HG03095 (cell line): Measurements from ENCODE around the gene METTL9.
"Not testable (repeated sequence)": the region's sequence is repeated elsewhere in the genome, so short reads cannot be mapped to it uniquely, and the experiment has no call there.

Experiments
- ATAC-seq: cut with Tn5 transposase; IDR thresholded peaks from one replicate; pipeline ENCODE4 v1.9.1; 2021; ENCODE audit warnings: moderate library complexity; ENCODE audit not compliant: unreplicated experiment

METTL9 gene

DNA sequence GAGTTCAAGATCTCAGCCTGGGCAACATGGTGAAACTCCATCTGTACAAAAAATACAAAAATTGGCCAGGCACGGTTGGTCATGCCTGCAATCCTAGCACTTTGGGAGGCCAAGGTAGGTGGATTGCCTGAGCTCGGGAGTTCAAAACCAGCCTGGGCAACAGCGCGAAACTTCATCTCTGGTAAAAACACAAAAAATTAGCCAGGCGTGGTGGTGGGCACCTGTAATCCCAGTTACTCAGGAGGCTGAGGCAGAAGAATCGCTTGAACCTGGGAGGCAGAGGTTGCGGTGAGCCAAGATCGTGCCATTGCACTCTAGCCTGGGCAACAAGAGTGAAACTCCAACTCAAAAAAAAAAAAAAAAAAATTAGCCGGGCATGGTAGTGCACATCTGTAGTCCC lies 25.9 kb upstream of the METTL9 start:
- ATAC-seq, result not testable (repeated sequence)

DNA sequence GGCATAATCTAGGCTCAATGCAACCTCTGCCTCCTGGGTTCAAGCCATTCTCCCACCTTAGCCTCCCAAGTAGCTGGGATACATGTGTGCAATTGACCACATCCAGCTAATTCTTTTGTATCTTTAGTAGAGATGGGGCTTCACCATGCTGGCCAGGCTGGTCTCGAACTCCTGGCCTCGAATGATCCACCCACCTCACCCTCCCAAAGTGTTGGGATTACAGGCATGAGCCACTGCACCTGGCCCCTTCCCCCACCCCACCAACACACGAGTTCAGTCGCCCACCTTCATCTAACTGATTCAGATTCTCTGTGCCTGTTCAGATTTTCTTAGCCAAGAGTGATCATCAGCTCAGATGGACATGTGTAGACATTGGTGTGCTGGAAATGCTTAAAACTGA lies 25.0 kb upstream of the METTL9 start:
- ATAC-seq, result no peak

DNA sequence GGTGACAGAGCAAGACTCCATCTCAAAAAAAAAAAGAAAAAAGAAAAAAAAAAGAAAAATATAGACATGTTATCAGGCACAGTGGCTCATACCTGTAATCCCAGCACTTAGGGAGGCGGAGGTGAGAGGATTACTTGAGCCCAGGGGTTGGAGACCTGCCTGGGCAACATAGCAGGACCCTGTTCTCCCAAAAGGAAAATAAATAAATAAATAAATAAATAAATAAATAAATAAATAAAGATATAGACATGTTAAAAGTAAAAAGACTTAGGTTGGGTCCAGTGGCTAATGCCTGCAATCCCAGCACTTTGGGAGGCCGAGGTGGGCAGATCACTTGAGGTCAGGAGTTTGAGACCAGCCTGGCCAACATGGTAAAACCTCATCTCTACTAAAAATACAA lies 23.1 kb upstream of the METTL9 start:
- ATAC-seq, result not testable (repeated sequence)

DNA sequence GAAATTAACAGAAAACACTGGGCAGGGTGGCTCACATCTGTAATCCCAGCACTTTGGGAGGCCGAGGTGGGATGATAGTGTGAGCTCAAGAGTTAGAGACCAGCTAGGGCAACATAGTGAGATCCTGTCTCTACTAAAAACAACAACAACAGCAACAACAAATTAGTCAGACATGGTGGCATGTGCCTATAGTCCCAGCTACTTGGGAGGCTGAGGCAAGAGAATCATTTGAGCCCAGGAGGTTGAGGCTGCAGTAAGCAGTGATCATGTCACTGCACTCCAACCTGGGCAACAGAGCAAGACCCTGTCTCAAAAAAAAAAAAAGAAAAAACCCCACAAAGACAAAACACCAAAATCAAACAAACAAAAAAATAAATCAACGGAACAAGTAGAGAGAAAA lies 21.9 kb upstream of the METTL9 start:
- not testable (repeated sequence) for ATAC-seq

DNA sequence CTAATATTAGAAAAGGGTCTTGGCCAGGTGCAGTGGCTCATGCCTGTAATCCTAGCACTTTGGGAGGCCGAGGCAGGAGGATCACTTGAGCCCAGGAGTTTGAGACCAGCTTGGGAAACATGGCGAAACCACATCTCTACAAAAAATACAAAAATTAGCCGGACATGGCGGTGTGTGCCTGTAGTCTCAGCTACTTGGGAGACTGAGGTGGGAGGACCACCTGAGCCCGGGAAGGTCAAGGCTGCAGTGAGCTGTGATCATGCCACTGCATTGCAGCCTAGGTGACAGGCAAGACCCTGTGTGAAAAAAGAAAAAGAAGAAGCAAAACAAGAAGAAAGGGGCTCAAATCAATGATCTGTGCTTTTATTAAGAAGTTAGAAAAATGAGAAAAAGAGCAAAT lies 21.1 kb upstream of the METTL9 start:
- ATAC-seq, result not testable (repeated sequence)

DNA sequence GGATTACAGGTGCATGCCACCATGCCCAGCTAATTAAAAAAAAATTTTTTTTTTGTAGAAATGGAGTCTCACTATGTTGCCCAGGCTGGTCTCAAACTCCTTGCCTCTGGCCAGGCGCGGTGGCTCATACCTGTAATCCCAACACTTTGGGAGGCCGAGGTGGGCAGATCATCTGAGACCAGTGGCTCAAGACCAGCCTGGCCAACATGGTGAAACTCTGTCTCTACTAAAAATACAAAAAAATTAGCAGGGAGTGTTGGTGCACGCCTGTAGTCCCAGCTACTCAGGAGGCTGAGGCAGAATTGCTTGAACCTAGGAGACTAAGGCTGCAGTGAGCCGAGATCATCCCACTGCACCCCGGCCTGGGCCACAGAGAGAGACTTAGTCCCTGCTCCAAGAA lies 19.2 kb upstream of the METTL9 start:
- not testable (repeated sequence) for ATAC-seq

DNA sequence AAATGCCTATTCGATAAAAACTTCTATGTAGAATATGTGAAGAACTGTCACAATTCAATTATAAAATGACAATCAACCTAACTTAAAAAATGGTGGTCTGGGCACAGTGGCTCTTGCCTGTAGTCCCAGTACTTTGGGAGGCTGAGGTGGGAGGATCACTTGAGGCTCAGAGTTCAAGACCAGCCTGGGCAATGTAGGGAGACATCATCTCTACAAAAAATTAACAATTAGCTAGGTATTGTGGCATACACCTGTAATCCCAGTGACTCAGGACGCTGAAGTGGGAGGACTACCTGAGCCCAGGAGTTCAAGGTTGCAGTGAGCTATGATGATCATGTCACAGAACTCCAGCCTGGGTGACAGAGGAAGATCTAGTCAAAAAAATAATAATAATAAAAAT lies 18.6 kb upstream of the METTL9 start:
- ATAC-seq, result no peak

DNA sequence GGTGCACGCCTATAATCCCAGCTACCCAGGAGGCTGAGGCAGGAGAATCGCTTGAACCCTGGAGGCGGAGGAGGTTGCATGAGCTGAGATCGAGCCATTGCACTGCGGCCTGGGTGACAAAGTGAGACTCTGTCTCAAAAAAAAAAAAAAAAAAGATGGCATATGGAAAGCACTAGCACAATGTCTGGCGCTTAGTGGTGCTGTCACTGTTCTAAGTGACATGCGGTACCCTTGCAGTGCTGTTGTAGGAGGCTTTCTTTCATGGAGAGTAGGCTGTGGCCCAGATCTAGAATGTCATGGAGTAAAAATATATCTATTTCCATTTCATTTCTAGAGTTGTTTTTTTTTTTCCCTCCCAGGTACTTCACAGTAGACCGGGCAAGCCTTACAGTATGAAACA lies 14.6 kb upstream of the METTL9 start:
- ATAC-seq, result no peak

DNA sequence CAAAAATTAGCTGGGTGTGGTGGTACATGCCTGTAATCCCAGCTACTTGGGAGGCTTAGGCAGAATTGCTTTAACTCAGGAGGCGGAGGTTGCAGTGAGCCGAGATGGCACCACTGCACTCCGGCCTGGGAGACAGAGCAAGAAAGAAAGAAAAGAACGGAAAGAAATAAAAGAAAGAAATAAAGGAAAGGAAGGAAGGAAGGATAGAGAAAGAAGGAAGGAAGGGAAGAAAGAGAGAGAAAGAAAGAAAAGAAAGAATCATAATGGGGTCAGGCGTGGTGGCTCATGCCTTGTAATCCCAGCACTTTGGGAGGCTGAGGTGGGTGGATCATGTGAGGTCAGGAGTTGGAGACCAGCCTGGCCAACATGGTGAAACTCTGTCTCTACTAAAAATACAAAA lies 10.8 kb upstream of the METTL9 start:
- ATAC-seq, result not testable (repeated sequence)

DNA sequence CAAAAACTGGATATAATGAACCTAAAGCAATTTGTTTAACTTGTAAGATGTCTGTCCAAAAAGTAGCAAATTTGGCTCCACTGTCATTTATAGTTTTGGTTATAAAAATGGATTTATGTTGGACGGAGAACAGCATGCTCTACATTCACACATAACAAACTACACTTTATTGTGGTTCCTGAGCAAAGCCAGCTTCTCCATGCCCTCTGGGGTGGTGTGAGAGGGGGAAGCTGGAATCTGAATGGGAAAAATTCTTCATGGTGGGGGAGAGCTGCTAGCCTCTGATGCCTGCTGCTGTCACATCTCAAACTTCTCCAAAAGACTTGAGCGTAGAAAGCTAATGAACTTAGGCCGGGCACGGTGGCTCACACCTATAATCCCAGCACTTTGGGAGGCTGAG lies 9.8 kb upstream of the METTL9 start:
- no peak for ATAC-seq

DNA sequence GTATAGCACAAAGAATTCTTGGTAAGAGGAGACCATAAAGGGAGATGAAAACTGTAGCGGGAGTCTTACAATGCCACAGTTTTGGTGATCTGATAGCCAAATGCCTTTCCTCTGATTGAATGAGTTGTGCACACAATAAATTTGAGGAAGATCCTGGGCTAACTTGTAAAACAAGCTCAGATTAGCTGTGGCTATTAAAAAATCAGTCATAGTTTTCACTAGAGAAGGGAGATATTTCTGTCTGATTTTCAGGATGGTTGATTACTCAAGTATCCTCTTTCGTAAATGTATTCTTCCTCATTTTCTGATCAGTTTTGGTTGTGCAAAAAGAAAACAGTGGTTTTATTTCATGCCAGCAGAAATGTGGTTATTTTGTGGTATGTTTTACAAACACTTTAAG lies 9.1 kb upstream of the METTL9 start:
- ATAC-seq, result no peak

DNA sequence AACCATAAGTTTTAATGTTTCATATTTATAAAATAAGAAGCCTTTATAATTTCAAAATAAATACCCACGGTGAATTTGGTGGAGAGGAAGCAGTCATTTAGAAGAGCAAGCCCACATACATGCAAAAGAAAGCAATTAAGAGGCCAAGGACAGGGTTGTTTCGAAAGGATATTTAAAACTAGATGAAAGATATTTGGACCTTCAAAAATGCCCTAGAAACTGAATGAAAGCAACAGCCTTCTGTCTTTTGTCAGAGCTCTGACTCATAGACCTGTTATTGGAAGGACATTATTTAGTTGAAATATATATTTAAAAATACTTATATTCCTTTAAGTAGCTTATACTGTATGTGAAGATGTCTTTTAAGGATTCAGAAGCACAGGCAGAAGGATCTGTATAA lies 8.6 kb upstream of the METTL9 start:
- no peak for ATAC-seq

DNA sequence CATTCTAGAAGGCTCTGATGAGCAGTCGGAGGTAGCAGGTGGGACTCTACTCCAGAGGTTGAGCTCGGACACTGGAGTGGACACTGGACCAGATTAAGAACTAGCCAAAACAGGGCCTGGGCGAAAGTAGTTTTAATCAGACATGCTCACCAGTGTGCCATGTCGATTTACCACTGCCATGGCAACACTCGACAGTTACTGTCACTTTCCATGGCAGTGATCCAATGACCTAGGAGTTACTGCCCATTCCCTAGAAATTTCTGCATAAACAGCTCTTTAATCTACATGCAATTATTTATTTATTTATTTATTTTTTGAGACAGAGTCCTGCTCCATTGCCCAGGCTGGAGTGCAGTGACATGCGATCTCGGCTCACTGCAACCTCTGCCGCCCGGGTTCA lies 7.2 kb upstream of the METTL9 start:
- ATAC-seq, result no peak

DNA sequence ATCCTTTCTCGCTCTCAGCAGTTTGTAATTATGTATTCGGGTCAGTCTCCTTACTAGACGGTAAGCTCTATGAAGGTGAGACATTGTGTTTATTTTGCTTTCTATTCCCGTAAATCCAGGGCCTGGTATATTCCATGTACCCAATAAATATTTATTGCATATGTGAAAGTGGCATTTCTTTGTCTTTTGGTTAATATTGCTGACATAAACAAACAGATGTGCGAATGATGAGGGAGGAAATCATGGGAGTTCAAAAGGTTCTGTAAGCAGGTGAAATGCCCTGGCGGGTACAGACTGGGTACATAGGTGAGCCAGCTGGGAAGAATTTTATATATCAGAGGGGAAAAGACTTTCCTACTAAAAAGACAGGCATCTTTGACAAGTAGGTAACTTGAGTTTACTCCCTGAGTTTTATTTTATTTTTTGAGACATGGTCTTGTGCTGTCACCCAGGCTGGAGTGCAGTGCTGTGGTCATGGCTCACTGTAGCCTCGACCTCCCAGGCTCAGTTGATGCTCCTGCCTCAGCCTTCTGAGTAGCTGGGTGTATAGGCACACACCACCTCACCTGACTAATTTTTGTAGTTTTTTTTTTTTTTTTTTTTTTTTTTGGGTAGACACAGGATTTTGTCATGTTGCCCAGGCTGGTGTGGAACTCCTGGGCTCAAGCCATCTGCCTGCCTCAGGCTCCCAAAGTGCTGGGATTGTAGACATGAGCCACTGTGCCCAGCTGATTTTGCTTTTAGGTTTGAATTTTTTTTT lies 5.7 kb upstream of the METTL9 start:
- ATAC-seq, result no peak

DNA sequence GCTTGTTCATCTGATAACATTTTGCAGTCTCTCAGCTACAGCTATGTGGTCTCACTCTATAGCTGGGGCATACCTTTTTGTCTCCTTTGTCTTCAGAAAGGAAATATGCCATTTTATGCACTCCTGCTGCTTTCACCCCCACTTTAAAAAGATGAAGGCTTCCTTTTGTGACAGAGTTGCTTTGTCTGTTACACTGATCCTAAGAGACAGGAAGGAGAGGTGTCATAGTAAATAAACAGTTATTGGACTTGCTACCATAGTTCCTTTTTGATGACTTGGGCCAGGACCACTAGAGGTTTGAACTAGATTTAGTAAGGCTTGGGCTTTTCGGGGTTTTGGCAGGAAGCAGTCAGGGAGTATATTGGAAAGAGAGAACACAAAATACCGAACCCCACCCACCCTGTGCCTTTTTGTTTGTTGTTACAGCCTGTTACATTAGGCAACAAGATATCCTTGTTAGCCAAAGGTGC lies 1.8 kb upstream of the METTL9 start:
- ATAC-seq, result no peak

DNA sequence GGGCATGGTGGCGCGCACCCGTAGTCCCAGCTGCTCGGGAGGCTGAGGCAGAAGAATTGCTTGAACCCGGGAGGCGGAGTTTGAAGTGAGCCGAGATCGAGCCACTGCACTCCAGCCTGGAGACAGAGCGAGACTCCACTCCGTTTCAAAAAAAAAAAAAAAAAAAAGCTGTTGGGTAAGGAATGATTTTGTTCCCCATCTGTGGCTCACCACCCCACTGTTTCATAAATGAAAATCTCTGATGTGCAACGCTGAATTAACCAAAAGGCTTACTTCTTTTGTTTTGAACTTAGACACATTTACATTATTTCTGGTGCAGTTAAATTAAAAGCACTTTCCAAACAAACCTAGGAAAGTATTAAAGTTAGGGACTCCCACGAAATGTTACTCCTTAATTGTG lies 1.2 kb upstream of the METTL9 start:
- no peak for ATAC-seq

DNA sequence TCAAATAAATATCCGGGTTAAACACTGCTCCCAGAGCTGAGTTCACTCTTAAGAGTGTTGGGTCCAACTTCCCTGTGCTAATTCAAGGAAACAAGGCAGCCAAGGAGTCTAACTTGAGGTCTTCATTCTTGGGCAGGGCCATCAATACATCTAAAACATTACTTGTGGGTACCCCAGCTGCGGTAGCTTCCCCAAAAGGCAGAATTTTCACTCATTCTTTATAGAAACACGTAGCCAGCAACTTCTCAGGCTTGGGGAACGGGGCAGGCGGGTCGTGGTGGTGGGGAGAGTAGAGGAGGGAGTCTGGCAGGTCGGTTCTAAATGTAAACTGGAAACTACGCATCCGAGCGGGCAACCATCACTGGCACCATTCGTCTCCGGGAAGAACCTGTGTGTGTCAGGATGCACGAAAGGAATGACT lies 666 bp upstream of the METTL9 start:
- no peak for ATAC-seq

DNA sequence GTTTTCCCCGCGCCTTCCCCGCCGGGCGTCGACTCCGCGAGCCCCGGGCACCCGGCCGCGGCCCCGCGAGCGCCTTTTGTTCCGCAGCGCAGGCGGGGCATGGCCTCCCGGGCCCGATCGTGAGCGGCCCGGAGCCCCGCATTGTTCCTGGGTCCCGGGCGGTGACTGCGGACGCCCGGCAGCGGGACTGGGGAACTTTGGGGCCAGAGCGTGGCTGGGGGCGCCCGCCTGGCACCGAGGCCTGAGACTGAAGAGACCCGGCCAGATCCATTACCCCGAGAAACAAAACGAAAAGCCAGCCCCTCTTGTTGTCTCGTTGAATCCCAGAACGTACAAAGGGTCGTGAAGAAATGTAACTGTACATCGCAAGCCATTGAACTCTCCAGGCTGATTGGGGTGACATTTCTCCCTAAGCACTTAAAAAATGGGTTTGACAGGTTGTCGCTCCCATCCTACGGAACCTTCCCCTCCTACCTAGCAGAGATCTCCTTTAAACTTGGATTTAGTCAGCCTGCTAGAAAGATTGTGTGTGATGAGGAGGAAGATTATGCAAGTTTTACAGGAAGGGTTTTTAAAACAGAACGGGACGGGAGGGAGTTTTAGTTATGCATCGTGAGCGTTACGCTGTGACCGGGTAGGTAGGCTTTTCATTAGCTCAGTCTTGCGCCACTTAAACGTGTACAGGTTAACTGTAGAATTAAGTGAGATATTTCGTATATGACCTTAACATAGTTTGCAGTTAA lies 825 bp downstream of the METTL9 start:
- peak; percentile 4 for ATAC-seq

DNA sequence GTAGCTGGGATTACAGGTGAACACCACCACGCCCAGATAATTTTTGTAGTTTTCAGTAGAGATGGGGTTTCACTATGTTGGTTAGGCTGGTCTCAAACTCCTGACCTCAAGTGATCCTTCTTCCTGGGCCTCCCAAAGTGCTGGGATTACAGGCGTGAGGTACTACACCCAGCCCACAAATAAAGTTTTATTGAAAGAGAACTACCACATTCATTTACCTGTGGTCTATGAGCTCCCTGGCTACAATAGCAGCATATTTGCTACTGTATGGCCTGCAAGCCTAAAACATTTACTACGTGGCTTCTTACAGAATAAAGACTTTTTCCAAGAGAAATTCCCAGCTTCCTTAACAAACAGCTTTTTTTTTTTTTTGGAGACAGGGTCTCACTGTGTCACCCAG lies 3.4 kb downstream of the METTL9 start:
- no peak for ATAC-seq

DNA sequence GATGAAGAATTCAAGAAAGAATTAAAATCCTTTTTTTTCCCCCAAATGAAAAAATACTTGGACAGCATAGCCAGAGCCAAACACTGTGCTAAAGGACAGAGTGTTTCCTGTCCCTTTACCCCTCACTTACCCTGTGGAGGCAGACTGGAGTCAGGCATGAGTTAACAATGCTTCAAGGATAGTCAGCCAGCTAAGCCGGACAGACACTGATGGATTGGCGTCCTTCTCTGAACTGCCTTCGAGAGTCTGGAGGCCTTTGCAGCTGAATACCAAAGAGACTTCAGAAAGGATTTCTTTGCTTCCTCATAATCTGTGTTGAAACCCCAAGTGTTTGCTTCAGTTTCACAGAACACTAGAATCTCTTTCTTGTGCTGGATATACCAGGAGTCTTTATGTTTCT lies 4.6 kb downstream of the METTL9 start:
- no peak for ATAC-seq

DNA sequence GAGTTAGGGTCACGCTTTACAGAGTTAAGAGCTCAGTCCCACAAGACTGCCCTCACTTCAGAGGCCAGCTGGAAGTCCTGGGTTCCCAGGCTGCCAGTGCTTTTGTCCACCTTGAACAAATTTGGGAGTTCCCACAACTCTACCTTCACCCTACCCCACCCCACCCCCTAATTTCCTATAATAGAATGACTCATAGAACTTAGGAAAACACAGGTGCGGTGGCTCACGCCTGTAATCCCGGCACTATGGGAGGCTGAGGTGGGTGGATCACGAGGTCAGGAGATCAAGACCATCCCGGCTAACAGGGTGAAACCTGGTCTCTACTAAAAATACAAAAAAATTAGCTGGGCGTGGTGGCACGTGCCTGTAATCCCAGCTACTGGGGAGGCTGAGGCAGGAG lies 6.5 kb downstream of the METTL9 start:
- ATAC-seq, result not testable (repeated sequence)

DNA sequence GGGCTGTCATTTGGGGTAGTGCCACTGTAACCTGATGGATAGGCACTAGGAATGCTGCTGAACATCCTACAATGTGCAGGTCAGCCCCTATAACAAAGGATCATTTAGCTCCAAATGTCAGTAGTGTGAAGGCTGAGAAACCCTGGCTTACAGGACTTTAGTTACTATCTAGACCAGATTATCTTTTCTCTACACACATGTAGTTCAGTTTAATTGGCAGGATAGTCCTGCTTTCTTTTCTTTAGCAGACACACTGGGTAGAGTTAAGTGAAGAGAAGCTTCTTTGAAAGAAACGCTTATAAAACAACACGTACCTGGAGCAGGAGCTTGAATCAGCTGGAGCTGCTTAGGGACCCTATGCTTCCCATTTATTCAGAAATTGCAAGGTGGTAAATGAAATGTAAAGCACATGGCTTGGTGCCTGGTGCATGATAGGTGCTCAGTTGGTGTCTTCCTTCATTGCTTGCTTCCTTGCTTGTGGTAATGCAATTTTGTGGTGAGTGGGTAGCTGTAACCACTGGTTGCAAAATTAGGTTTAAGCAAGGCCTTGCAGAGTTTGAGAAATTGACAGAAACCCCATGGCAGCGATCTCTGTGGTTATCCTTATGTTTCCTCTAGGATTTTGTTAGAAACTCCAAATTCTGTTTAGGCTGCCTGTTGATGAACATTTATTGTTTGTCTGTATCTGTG lies 9.4 kb downstream of the METTL9 start:
- ATAC-seq, result no peak
